Measurements from ENCODE around the gene USP17L27. TPM values are rescaled to one million over a fixed set of nuclear protein-coding genes. Genes with fewer than 3 reads are reported as not detected.

The USP17L27 gene
- total and polyA plus RNA-seq, 2 of the 13 experiments (the other 11 are each of a cell fraction or from before 2014, with no cell fraction given), result not detected

- Histone ChIP-seq H4K20me1 (ENCODE audit: insufficient read depth, low read length) (no peaks in the 10 kb centered on the region), H3K4me2 (ENCODE audit: low read depth, low read length) (no peak overlapping the region), H3K27me3 (ENCODE audit: control insufficient read depth in 1 of 2, insufficient read depth in 2 of 2, low read length in 2 of 2) (no peaks in the 10 kb centered on the region), H3K4me3 (replicated peaks in 1 of 3; ENCODE audit: insufficient read depth in 1 of 3, low read depth in 2 of 3, low read length in 3 of 3) (no peak overlapping the region), H3K4me1 (ENCODE audit: insufficient read depth, low read length) (no peaks in the 10 kb centered on the region), H3K36me3 (replicated peaks in 1 of 2; ENCODE audit: control insufficient read depth in 1 of 2, insufficient read depth in 2 of 2, low read length in 2 of 2) (no peaks in the 10 kb centered on the region), H3K9me3 (ENCODE audit: low read length) (no peaks in the 10 kb centered on the region), H3K27ac (ENCODE audit: extremely low read length, insufficient read depth, low read length) (no peak overlapping the region), H3K79me2 (ENCODE audit: insufficient read depth, low read length) (no peaks in the 10 kb centered on the region), H3K9ac (ENCODE audit: insufficient read depth, low read depth, low read length) (no peak overlapping the region), H2AFZ (ENCODE audit: low read length) (no peak overlapping the region)
- ATAC-seq (no peak), FAIRE-seq (no peak), DNase-seq (ENCODE audit: low spot score) (no peak)
- ChIA-PET POLR2A (no interaction called here), CTCF (ENCODE audit: low intra/inter-chr PET ratio, low total read pairs) (no interaction called here)
- in situ Hi-C loops (cut with HindIII; ENCODE audit: extremely low pct_ligation_motif_present, low pct_unique_long_range_greater_than_20kb), result no loop called here
- BruUV-seq (replicated peaks), result no TSS peak
- TF ChIP-seq ZNF569 (CRISPR knock-in tag; IDR thresholded peaks at IDR 0.05; ENCODE audit: borderline replicate concordance) (no peak), ZNF124 (CRISPR knock-in tag; IDR thresholded peaks at IDR 0.05) (no peak), ZBTB44 (CRISPR knock-in tag; IDR thresholded peaks at IDR 0.05) (no peak), SNAPC4 (CRISPR knock-in tag; IDR thresholded peaks at IDR 0.05) (no peak), ZNF557 (CRISPR knock-in tag; IDR thresholded peaks at IDR 0.05) (no peak), SRSF4 (IDR thresholded peaks at IDR 0.05; ENCODE audit: low read depth, low read length, poor library complexity, severe bottlenecking) (no peak), KLF15 (CRISPR knock-in tag; IDR thresholded peaks at IDR 0.05; ENCODE audit: borderline replicate concordance) (no peak)
- TF ChIP-seq, protein P1, sequence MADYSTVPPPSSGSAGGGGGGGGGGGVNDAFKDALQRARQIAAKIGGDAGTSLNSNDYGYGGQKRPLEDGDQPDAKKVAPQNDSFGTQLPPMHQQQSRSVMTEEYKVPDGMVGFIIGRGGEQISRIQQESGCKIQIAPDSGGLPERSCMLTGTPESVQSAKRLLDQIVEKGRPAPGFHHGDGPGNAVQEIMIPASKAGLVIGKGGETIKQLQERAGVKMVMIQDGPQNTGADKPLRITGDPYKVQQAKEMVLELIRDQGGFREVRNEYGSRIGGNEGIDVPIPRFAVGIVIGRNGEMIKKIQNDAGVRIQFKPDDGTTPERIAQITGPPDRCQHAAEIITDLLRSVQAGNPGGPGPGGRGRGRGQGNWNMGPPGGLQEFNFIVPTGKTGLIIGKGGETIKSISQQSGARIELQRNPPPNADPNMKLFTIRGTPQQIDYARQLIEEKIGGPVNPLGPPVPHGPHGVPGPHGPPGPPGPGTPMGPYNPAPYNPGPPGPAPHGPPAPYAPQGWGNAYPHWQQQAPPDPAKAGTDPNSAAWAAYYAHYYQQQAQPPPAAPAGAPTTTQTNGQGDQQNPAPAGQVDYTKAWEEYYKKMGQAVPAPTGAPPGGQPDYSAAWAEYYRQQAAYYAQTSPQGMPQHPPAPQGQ (CRISPR knock-in tag; IDR thresholded peaks at IDR 0.05; ENCODE audit: borderline replicate concordance), result no peak
- TF ChIP-seq, protein P2, sequence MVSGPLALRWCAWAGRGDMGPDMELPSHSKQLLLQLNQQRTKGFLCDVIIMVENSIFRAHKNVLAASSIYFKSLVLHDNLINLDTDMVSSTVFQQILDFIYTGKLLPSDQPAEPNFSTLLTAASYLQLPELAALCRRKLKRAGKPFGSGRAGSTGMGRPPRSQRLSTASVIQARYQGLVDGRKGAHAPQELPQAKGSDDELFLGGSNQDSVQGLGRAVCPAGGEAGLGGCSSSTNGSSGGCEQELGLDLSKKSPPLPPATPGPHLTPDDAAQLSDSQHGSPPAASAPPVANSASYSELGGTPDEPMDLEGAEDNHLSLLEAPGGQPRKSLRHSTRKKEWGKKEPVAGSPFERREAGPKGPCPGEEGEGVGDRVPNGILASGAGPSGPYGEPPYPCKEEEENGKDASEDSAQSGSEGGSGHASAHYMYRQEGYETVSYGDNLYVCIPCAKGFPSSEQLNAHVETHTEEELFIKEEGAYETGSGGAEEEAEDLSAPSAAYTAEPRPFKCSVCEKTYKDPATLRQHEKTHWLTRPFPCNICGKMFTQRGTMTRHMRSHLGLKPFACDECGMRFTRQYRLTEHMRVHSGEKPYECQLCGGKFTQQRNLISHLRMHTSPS (CRISPR knock-in tag; IDR thresholded peaks at IDR 0.05; ENCODE audit: low read depth), result no peak
- intact Hi-C loops (cut with micrococcal nuclease; ENCODE audit: unreplicated experiment), result no loop called here
- 0% methylated on average over 1 of the region's 1 CpG for WGBS (ENCODE audit: low lambda C conversion rate)
These were observed 40.2 kb downstream of the USP17L27 start for GRCh38 chr4:9384126-9384525.

All from HepG2 (cell line).